Activated CD4-positive, alpha-beta T cell treated with anti-CD3 and anti-CD28 coated beads for 48 hours (primary cell): ENCODE results near the gene SPP1.

Experiments used
- DNase-seq: peaks from one replicate; pipeline ENCODE4 v3.0.0-alpha.2; 2020

Gene SPP1

GRCh38 chr4:87956501-87956900 is 19.0 kb upstream of the SPP1 start:
- DNase-seq: no peak

- DNase-seq: no peak
Measured at GRCh38 chr4:87957061-87957460, 18.5 kb upstream of the SPP1 start.

- no peak for DNase-seq
Measured at GRCh38 chr4:87961993-87962392, 13.5 kb upstream of the SPP1 start.

- no peak for DNase-seq
Measured at GRCh38 chr4:87962398-87963146, 12.9 kb upstream of the SPP1 start.

- no peak for DNase-seq
Measured at GRCh38 chr4:87965501-87965975, 10.0 kb upstream of the SPP1 start.

GRCh38 chr4:87966095-87966496 is 9.4 kb upstream of the SPP1 start:
- DNase-seq: no peak

- DNase-seq: no peak
Measured at GRCh38 chr4:87967193-87967592, 8.3 kb upstream of the SPP1 start.

GRCh38 chr4:87970121-87970520 is 5.4 kb upstream of the SPP1 start:
- no peak for DNase-seq

GRCh38 chr4:87971866-87972265 is 3.6 kb upstream of the SPP1 start:
- DNase-seq: no peak

- DNase-seq: peak; percentile 57
Measured at GRCh38 chr4:87973283-87974169, 2.0 kb upstream of the SPP1 start.

GRCh38 chr4:87974856-87975462 is 555 bp upstream of the SPP1 start:
- DNase-seq: no peak

GRCh38 chr4:87977521-87978278 is 2.2 kb downstream of the SPP1 start:
- DNase-seq: no peak

GRCh38 chr4:87978681-87979080 is 3.2 kb downstream of the SPP1 start:
- no peak for DNase-seq

GRCh38 chr4:87979810-87980209 is 4.3 kb downstream of the SPP1 start:
- DNase-seq: no peak

GRCh38 chr4:87981486-87981885 is 6.0 kb downstream of the SPP1 start:
- DNase-seq: no peak

- DNase-seq: no peak
Measured at GRCh38 chr4:87982036-87982435, 6.5 kb downstream of the SPP1 start.

- DNase-seq: no peak
Measured at GRCh38 chr4:87982446-87983010, 7.0 kb downstream of the SPP1 start.

GRCh38 chr4:87983996-87984395 is 8.5 kb downstream of the SPP1 start:
- no peak for DNase-seq

- peak; percentile 52 for DNase-seq
Measured at GRCh38 chr4:87985097-87985886, 9.8 kb downstream of the SPP1 start.

- no peak for DNase-seq
Measured at GRCh38 chr4:87985887-87986200, 10.3 kb downstream of the SPP1 start.

- no peak for DNase-seq
Measured at GRCh38 chr4:87986508-87986907, 11.0 kb downstream of the SPP1 start.

GRCh38 chr4:87989765-87990164 is 14.3 kb downstream of the SPP1 start:
- DNase-seq: no peak
